ENCODE measurements around the gene TCEA3.

DNA sequence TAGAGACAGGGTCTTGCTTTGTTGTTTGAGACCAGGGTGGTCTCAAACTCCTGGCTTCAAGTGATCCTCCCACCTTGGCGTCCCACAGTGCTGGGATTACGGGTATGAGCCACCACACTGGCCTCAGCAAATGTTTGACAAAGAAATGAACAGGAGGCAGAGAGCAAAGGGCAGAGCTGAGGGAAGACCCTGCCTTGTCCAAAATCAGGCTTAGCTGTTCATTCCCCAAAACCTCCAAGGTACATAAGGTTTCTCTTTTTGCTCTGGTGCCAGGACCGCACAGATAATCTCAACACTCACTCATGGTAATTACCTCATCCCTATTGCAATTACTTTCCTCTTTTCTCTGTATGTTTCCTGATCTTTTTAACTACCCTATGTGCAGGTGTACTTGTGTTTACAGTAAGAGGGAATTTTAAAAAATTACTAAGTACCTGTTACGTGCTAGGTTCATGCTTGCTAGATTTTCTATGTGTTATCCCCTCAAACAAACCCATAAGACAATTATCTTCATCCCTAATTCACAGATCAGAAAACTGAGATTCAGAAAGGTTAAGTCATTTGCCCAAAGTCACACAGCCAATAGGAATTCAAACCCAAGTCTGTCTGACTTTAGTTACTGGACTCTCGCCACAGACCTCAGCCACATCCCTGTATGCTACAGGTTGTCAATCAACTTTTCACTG is 47.9 kb upstream of the TCEA3 start:
- TF ChIP-seq, protein P1, sequence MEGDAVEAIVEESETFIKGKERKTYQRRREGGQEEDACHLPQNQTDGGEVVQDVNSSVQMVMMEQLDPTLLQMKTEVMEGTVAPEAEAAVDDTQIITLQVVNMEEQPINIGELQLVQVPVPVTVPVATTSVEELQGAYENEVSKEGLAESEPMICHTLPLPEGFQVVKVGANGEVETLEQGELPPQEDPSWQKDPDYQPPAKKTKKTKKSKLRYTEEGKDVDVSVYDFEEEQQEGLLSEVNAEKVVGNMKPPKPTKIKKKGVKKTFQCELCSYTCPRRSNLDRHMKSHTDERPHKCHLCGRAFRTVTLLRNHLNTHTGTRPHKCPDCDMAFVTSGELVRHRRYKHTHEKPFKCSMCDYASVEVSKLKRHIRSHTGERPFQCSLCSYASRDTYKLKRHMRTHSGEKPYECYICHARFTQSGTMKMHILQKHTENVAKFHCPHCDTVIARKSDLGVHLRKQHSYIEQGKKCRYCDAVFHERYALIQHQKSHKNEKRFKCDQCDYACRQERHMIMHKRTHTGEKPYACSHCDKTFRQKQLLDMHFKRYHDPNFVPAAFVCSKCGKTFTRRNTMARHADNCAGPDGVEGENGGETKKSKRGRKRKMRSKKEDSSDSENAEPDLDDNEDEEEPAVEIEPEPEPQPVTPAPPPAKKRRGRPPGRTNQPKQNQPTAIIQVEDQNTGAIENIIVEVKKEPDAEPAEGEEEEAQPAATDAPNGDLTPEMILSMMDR (IDR thresholded peaks at IDR 0.05): no peak
- no peak for TF ChIP-seq POLR2AphosphoS5 (IDR thresholded peaks at IDR 0.05)
- TF ChIP-seq POLR2A (IDR thresholded peaks at IDR 0.05): no peak

Measured in breast epithelium (tissue), 3 donors.